GM13976 (cell line): ENCODE measurements around the gene NEU4.
"Not testable (repeated sequence)": the region's sequence is repeated elsewhere in the genome, so short reads cannot be mapped to it uniquely, and the experiment has no call there.

Source experiments
- DNase-seq: peaks from one replicate; pipeline ENCODE4 v3.0.0; 2012; ENCODE audit warnings: low spot score
- CTCF ChIP-seq: IDR thresholded peaks from 2 replicates; pipeline ENCODE4 v1.5.1; 2012; ENCODE audit warnings: borderline replicate concordance, mild to moderate bottlenecking; ENCODE audit not compliant: insufficient read depth; ENCODE audit errors: extremely low read depth, missing control alignments, control extremely low read depth
- in situ Hi-C: fragments of 300-500 bp; cut with MboI; formaldehyde crosslinking; loops from one replicate; pipeline ENCODE4 v1.12.0; 2022; ENCODE audit warnings: low sequenced_read_pairs, mixed read lengths, inconsistent platforms; ENCODE audit not compliant: unreplicated experiment

Gene NEU4

GRCh38 chr2:241817126-241817820 lies 8.3 kb downstream of the NEU4 start:
- in situ Hi-C loops, result no loop called here
- no peak for TF ChIP-seq CTCF
- peak; percentile 66 for DNase-seq

- in situ Hi-C loops, DNase-seq: not testable (repeated sequence)
These were observed 8.8 kb downstream of the NEU4 start for GRCh38 chr2:241817821-241818215.

- in situ Hi-C loops, result no loop called here
- TF ChIP-seq CTCF, result no peak
- DNase-seq, result peak; percentile 21
These were observed 9.4 kb downstream of the NEU4 start for GRCh38 chr2:241818229-241818942.

- in situ Hi-C loops, result no loop called here
- no peak for DNase-seq
- TF ChIP-seq CTCF, result no peak
These were observed 9.9 kb downstream of the NEU4 start for GRCh38 chr2:241818943-241819270.

- in situ Hi-C loops, result not testable (repeated sequence)
These were observed 11.1 kb downstream of the NEU4 start for GRCh38 chr2:241819947-241820624.

GRCh38 chr2:241820625-241821384 lies 11.8 kb downstream of the NEU4 start:
- peak; percentile 26 for DNase-seq
- in situ Hi-C loops, result no loop called here
- no peak for TF ChIP-seq CTCF

More at GRCh38 chr2:241819947-241820624, 11.1 kb downstream of the NEU4 start:
- not testable (repeated sequence) for DNase-seq

- in situ Hi-C loops, result no loop called here
- TF ChIP-seq CTCF, result no peak
- DNase-seq, result peak; percentile 35
These were observed 12.7 kb downstream of the NEU4 start for GRCh38 chr2:241821460-241822263.
